Ectodermal cell (in vitro differentiated cells): Measurements from ENCODE around the gene TMC1.
"Not testable (repeated sequence)": the region's sequence is repeated elsewhere in the genome, so short reads cannot be mapped to it uniquely, and the experiment has no call there.

Experiments
- H3K27ac ChIP-seq: 2 replicates; pipeline ENCODE4 v1.7.0; 2013; ENCODE audit warnings: mild to moderate bottlenecking, low read depth, low read length; ENCODE audit not compliant: insufficient read depth, poor library complexity, severe bottlenecking
- H3K27me3 ChIP-seq: 2 replicates; pipeline ENCODE4 v1.7.0; 2013; ENCODE audit warnings: mild to moderate bottlenecking, low read length; ENCODE audit not compliant: insufficient read depth, control insufficient read depth, poor library complexity, severe bottlenecking
- H3K36me3 ChIP-seq: one replicate; pipeline ENCODE4 v1.7.0; 2013; ENCODE audit warnings: low read length; ENCODE audit not compliant: control insufficient read depth, insufficient read depth
- H3K4me1 ChIP-seq: one replicate; pipeline ENCODE4 v1.7.0; 2013; ENCODE audit warnings: low read length; ENCODE audit not compliant: control insufficient read depth, insufficient read depth
- H3K4me3 ChIP-seq: 2 replicates; pipeline ENCODE4 v1.7.0; 2013; ENCODE audit warnings: low read depth, low read length, control low read depth; ENCODE audit not compliant: insufficient read depth
- H3K9me3 ChIP-seq: 2 replicates; pipeline ENCODE4 v1.7.0; 2013; ENCODE audit warnings: mild to moderate bottlenecking, low read length, moderate library complexity; ENCODE audit not compliant: control insufficient read depth
- WGBS, 2 experiments: methylation state at CpG; one replicate each; pipeline ENCODE4 v1.1.7; 2013; ENCODE audit warnings: missing lambda C conversion rate in 2 of 2; 5-methylcytosine and 5-hydroxymethylcytosine counted together

The TMC1 gene

GRCh38 chr9:72844440-72844768, 323.0 kb downstream of the TMC1 start:
- no peak overlapping the region for H3K27ac ChIP-seq
- H3K9me3 ChIP-seq, result no peaks in the 10 kb centered on the region
- H3K36me3 ChIP-seq, result no peaks in the 10 kb centered on the region
- no peaks in the 10 kb centered on the region for H3K4me1 ChIP-seq
- 83 to 94% methylated on average over 1 of the region's 1 CpG for WGBS, 2 experiments
- no peaks in the 10 kb centered on the region for H3K27me3 ChIP-seq
- H3K4me3 ChIP-seq, result no peak overlapping the region

- 95% methylated on average over 3 of the region's 3 CpGs for WGBS, 2 experiments
- H3K27me3 ChIP-seq, H3K9me3 ChIP-seq, H3K4me3 ChIP-seq, H3K27ac ChIP-seq, H3K36me3 ChIP-seq, H3K4me1 ChIP-seq: not testable (repeated sequence)
These were observed 323.6 kb downstream of the TMC1 start for GRCh38 chr9:72845052-72845451.

GRCh38 chr9:72850209-72850608, 328.8 kb downstream of the TMC1 start:
- 100% methylated on average over 1 of the region's 4 CpGs; no CpG with 5 or more reads in 1 of the 2 experiments for WGBS, 2 experiments
- H3K4me1 ChIP-seq, H3K36me3 ChIP-seq, H3K4me3 ChIP-seq, H3K27me3 ChIP-seq, H3K9me3 ChIP-seq, H3K27ac ChIP-seq: not testable (repeated sequence)

- Histone ChIP-seq H3K27me3 (no peaks in the 10 kb centered on the region), H3K4me3 (no peak overlapping the region), H3K4me1 (peaks cover 3% of the 10 kb centered on the region), H3K9me3 (no peaks in the 10 kb centered on the region), H3K27ac (no peak overlapping the region), H3K36me3 (no peaks in the 10 kb centered on the region)
- no CpG with 5 or more reads among the region's 1 CpG for WGBS, 2 experiments
These were observed 333.9 kb downstream of the TMC1 start for GRCh38 chr9:72855321-72855720.

- Histone ChIP-seq H3K4me1 (peaks cover 3% of the 10 kb centered on the region), H3K36me3 (no peaks in the 10 kb centered on the region), H3K27me3 (no peaks in the 10 kb centered on the region), H3K4me3 (no peak overlapping the region), H3K9me3 (no peaks in the 10 kb centered on the region), H3K27ac (no peak overlapping the region)
- 91 to 92% methylated on average over 5 of the region's 5 CpGs for WGBS, 2 experiments
These were observed 334.6 kb downstream of the TMC1 start for GRCh38 chr9:72855890-72856523.

- Histone ChIP-seq H3K27ac (no peak overlapping the region), H3K4me1 (peaks cover 3% of the 10 kb centered on the region)
- WGBS, 2 experiments, result 62 to 64% methylated on average over 6 of the region's 8 CpGs
These were observed 335.7 kb downstream of the TMC1 start for GRCh38 chr9:72856972-72857623.

GRCh38 chr9:72857624-72857996, 336.2 kb downstream of the TMC1 start:
- WGBS, 2 experiments, result 97% methylated on average over 2 of the region's 2 CpGs
- no peaks in the 10 kb centered on the region for H3K27me3 ChIP-seq
- no peaks in the 10 kb centered on the region for H3K36me3 ChIP-seq
- no peak overlapping the region for H3K27ac ChIP-seq
- peaks cover 3% of the 10 kb centered on the region for H3K4me1 ChIP-seq
- H3K4me3 ChIP-seq, result no peak overlapping the region
- no peaks in the 10 kb centered on the region for H3K9me3 ChIP-seq

More at GRCh38 chr9:72856972-72857623, 335.7 kb downstream of the TMC1 start:
- no peaks in the 10 kb centered on the region for H3K36me3 ChIP-seq
- no peak overlapping the region for H3K4me3 ChIP-seq
- no peaks in the 10 kb centered on the region for H3K27me3 ChIP-seq
- no peaks in the 10 kb centered on the region for H3K9me3 ChIP-seq

GRCh38 chr9:72858089-72858912, 336.9 kb downstream of the TMC1 start:
- Histone ChIP-seq H3K9me3 (no peaks in the 10 kb centered on the region), H3K4me1 (peaks cover 3% of the 10 kb centered on the region), H3K27me3 (no peaks in the 10 kb centered on the region), H3K4me3 (no peak overlapping the region), H3K36me3 (no peaks in the 10 kb centered on the region), H3K27ac (no peak overlapping the region)
- 69% methylated on average over 4 to 5 of the region's 5 CpGs for WGBS, 2 experiments

GRCh38 chr9:72862788-72863187, 341.4 kb downstream of the TMC1 start:
- WGBS, 2 experiments, result 87 to 95% methylated on average over 7 of the region's 7 CpGs
- H3K36me3 ChIP-seq, H3K4me3 ChIP-seq, H3K9me3 ChIP-seq, H3K4me1 ChIP-seq, H3K27ac ChIP-seq, H3K27me3 ChIP-seq: not testable (repeated sequence)

- H3K4me1 ChIP-seq, result no peaks in the 10 kb centered on the region
- no peaks in the 10 kb centered on the region for H3K27me3 ChIP-seq
- no peak overlapping the region for H3K27ac ChIP-seq
- no peaks in the 10 kb centered on the region for H3K36me3 ChIP-seq
- 96 to 97% methylated on average over 3 of the region's 4 CpGs for WGBS, 2 experiments
- no peaks in the 10 kb centered on the region for H3K9me3 ChIP-seq
- H3K4me3 ChIP-seq, result no peak overlapping the region
These were observed 342.2 kb downstream of the TMC1 start for GRCh38 chr9:72863456-72864094.
